OCI-LY1 (cell line): Measurements from ENCODE around the gene FBXL22.

Experiments used
- CTCF ChIP-seq: fragments of 200-600 bp; sonication (generic), shearing (Covaris generic); IDR thresholded peaks from 2 replicates; pipeline ENCODE4 v1.5.1; 2017; ENCODE audit warnings: mild to moderate bottlenecking, antibody characterized with exemption, low read length, moderate library complexity, mixed read lengths
- EZH2 ChIP-seq: fragments of 200-600 bp; sonication (generic), shearing (Covaris generic); IDR thresholded peaks from 2 replicates; pipeline ENCODE4 v1.8.0; 2017; ENCODE audit warnings: borderline replicate concordance, mixed run types, mild to moderate bottlenecking, antibody characterized with exemption, low read length, moderate library complexity, mixed read lengths

DNA sequence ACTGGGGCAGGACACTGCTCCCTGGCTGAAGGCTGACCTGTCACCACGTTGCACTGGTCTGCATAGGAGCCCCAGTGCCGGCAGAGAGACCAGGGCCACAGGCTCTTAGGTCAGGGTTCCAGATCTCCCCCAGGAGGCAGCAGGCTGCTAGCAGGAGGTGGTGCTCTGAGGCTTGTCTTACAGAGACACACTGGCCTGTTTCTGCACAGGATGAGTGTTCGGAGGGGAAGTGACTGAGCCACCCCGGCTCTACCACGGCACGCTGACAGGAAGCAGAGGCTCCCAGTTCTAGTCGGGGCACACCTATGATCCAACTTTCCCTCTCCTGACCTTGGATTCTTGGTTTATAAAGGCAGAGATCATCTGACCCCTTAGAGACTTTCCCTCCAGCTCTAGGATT lies 8.6 kb downstream of the FBXL22 start:
- TF ChIP-seq CTCF (peak; percentile 4; the same call in 1 of the 2 replicates), EZH2 (no peak)
